ENCODE results near the gene GPR158.

The GPR158 gene

DNA sequence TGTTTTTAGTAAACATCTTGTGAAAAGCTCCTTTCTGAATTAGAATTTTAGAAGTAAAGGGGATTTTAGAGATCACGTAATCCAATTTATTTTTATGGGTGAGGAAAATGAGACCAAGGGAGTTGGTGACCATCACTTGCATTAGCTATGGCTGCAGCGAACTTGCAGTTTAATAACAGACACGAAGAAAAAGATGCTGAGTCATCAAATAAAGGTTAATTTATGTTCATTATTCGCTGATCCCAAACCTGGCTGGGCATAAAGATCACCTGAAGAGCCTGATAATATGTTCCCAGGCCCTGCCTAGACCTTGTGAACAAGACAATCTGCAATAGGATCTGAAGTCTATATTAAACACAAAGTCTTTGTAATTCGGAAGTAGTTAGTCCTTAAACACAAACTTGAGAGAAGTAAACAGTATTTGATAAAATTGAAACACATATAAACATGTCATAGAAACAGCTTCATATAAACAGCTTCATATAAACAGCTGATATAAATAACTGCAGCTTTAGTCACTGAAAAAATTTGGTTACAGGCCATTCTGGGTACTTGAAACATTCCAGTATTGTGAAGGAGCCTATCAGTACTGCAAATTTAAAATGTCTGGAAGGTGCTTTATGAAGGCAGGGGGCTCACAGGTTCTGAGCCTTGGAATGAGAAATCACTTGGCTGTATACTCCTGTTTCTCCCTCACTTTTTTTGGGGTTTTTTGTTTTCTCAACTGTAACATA lies 16.5 kb downstream of the GPR158 start:
- DNase-seq (ENCODE audit: low read depth) = no peak

DNA sequence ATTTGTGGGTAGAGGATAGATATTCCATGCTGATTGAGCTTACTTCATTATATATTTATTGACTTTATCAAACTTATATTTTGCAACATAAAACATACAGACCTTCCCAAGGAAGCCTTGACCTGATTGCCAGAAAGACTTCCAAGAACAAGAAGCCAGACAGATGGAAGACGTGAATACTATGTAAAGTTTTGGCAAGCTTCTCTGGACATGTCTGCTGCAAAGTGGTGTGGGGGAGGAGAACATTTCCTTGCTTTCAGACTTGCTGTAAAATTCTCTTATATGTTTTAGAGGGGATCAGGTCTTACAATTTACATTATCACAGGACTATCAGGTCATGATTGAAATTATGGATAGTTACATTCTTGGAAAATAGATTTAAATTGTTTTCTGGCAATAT lies 23.4 kb downstream of the GPR158 start:
- no peak for DNase-seq (ENCODE audit: low read depth)

DNA sequence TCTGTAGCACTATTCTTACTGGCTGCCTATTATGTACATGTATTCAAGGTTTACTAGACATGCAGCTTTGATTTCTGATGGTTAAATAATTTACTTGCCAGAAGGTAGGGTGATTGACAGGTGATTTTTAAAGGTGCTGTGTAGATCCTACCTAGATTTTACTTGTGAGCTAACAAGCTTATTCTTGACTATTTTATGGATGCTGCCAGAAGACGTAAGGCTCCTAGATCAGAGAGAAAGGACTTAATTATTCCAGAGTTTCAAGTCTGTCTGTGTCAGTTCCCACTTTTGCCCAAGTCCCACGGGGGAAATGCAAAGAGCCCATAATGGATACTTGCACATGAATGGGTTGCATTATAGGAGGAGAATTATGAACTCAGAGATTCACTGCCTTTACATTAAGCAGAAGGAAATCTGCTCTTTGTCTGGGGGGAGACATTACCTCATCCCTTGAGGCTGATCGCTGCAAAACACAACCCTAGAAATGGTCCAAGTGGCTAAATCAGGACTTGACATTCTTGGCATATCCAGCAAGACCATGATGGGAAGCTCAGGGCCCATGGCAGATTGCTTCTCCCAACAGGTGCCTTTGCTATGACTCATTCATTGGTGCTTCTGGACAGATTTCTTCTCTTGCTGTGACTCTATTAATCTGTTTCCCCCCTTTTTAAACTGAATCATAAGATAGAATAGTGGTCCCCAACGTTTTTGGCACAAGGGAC lies 32.1 kb downstream of the GPR158 start:
- DNase-seq (ENCODE audit: low read depth) = no peak

DNA sequence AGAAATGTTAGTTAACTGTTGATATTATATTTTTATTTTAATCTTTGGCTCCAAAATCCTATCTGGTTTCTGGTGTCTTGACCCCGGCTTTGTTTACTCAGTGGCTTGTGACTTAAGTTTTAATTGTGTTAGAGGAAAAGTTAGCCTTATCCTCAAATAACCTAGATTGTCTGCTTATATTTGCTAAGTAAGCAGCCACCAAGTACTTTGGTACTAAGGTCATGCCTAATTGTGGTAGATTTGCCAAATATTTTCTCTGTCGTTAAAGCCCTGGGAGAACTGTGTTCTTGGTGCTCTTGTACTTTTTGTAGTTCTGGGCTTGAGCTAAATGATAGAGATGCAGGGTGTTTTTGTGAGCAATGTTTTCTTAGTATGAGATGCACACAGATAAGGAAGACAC lies 34.8 kb downstream of the GPR158 start:
- no peak for DNase-seq (ENCODE audit: low read depth)

DNA sequence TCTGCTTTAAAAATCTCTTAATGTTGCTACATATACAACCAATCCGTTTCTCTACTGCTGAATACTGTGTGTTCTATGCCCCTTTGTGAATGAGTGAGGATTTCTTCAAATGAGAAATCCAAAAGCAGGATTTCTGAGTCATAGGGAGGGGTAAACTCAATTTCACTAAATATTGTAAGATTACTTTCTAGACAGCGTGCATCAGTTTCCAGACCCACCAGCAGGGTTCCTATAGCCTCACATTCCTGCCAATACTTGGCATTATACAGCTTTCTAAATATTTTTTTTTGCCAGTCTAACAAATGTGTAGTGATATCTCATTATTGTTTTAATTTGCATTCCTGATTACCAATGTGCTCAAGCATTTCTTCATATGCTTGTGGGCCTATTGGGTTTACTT lies 35.5 kb downstream of the GPR158 start:
- no peak for DNase-seq (ENCODE audit: low read depth)

DNA sequence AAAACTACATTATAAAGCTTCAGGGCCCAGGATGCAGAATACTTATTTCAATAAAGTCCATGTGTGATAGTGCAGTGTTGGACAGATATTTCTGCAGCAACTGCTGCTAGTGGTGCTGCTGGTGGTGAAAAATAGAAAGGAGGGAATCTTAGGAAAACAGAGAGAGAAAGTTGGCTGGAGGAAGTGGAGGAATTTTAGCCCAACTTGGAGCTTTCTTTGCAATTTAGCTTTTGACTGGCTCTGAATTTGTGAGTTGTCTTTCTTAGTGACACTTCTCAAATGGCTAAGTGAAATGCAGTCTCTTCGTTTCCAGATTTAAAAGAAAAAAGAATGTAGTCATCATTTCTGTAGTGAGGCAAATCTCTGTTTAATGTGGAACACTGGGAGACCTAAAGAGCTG lies 45.4 kb downstream of the GPR158 start:
- DNase-seq (ENCODE audit: low read depth) = no peak

DNA sequence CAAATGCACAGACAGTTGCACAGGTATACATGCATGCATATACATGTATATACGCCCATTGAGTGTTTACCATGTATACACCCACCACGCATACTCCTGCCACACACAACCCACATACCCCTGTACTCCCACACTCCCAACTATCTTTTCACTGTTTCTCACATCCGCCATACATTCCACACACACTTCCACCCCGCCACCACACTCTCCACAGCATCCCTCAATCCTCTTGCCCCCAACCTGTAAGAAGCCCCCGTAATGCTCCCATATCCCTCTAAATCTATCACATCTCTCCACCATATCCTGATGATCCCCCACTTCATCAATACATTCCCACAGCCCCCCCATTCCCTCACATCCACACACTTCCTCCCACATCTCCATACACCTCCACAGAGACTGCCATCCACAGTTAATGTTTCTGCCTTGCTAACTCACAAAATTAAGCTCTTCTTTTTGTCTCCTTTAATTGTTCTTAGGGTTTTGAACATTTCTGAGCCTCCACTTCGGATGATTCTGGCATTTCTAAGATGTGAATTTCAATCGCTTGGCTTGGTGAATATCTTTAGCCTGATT lies 47.4 kb downstream of the GPR158 start:
- DNase-seq (ENCODE audit: low read depth) = no peak

DNA sequence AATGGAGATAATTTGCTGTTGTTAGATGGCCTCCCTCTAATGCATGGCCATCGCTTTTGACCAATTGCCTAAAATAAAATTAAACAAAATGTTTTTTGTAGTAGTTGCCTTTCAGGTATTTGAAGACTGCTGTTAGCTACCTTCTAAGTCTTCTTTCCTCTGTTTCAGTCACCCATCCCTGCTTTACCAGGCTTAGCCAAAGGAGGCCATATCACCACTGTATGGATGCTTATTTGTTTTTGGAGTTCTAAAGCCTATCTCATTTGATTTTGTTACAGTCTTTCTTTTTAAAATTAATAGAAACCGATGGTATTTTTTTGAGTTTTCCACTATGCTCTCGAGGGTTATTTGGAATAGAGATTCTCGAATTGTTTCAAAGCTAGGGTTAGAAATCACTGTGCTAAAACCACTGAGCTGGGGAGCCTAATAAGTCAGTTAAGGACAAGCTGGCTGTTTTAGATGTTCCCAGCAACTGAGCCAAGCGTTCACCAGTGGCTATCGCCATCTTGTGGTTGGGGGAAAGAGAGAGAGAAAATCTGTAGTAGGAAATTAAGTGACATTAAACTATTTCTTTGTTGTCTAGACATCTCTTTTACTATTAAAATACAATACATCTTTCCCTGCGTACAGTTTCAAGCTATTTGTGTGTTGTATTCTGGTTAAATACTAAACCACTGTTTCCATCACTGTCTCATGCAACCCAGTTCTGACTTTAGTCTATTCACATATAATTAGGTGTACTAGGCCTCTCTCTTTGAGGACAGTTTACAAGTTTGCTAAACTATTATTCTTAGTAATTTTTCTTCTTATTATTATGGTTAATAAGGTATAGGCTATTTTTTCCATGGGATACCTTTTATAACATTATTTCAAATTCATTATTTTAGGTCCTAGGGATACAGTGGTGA lies 52.2 kb downstream of the GPR158 start:
- peak; percentile 64 for DNase-seq (ENCODE audit: low read depth)

DNA sequence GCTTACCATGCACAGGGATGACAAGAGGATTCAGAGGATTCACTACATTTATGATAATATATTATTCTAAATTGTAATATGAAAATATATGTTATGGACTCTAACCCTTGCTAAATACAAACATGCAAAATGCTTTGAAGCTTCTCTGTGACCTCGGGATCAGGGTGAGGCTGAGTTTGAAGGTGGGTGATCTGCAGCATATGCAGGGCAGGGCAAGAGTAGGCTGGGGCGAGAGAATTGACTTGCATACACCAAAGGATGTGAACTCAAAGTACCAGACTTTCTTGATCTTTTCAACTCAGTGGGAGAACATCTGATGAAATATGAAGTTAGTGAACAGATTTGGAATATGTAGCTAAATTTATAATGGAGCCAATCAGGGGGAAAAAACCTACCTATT lies 57.0 kb downstream of the GPR158 start:
- no peak for DNase-seq (ENCODE audit: low read depth)

DNA sequence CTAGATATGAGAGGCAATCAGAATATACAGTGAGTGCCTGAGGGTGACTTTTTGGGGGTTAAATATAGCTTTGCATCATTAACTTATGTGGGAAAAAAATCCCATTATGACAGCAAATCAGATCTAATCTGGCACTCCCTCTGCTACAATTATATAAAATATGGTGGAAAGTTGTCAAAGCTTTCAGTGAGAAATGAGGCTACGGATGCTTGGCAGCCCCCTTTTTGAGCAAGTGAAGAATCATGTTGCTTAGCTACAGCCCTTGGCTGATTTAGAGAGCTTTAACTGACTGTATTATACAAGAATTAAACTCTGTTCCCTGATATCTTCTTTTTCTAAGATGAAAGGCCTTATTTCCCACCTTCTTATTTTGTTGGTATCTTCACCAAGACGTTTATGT lies 57.4 kb downstream of the GPR158 start:
- DNase-seq (ENCODE audit: low read depth) = no peak

DNA sequence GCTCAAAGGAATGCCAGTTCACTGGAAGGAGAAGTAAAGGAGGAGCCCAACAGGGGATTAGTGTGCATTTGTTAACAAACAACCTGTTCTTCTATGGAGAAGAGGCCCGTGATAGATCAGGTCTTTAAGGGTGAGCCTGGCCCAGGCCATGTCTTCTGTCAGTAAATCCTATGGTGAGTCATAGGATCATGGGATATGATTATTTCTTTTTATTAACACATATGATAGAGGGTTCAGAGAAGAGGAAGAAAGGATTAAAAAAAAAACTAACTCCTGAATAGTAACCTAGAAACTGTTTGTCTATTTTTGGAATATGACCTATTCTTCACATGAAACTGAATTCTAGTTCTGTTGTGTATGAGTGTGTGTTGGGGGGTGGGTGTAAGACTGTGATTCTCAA lies 70.4 kb downstream of the GPR158 start:
- peak; percentile 2 for DNase-seq (ENCODE audit: low read depth)

DNA sequence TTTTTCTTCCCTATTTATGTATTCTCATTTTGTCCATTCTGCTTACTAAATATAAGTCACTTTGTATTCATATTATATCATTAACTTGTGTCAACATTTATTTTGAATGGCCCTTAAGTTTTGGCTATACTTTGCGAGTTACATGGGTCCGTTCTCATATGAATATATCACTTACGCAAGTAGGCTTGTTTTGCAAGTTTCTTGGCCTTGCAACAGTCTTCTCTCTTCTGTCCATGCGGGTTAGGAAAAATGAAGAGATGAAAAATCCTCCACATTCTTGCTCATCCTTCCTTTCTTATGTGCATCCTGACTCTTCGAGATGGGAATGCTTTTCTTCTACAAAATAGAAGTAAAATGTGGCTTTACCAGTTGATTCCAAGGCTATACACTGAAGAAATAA lies 82.8 kb downstream of the GPR158 start:
- DNase-seq (ENCODE audit: low read depth) = peak; percentile 7

DNA sequence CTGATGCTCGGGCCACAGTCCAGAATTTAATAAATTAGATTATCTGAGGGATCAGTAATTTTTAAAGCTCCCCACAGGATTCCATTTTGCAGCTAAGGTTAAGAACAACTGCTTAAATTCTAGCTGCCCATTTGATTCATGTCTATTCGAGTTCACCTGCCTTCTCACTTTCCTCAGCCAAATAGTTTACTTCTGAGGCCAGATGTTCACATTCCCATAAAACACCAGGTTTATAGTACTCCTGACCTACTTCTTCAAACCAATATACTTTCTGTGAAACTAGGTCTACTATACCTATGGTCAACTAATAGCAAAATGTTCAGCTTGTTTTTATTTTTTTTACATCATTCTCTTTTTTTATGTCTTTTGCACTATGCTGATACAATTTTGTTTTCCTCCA lies 86.3 kb downstream of the GPR158 start:
- DNase-seq (ENCODE audit: low read depth) = no peak

DNA sequence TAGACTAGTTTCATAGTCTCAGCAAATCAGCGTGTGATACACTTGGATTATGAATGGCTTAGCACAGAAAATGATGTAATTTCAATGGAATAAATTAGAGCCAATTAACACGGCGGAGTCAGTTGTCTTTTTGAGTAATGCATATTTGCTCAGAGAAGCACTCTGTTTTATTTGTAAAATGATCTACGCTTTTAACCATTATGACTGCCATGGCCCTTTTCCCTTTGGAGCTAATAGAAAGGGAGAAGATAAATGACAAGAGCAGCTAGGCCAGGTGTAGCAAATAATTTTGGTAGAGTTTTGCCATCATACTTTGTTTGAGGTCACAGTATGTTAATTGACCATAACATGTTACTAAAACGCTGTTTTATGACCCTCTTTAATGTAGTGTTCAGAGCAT lies 86.8 kb downstream of the GPR158 start:
- DNase-seq (ENCODE audit: low read depth) = no peak

DNA sequence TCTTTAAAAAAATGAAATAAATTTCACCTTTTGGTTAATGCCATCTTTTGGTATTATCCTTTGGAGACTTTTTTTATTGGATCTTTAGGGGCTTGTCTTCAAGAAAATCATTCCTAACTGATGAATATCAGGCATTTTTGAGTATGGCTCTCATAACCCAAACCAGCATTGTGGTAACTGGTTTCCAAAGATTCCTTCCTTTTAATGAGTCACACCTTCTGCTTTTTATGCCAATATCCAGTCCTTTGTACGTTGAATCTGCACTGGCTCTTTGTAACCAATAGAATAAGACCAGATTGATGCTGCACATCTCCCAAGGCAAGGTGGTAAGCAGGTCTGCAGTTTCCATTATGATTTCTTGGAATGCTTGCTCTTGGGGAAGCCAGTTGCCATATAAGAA lies 89.1 kb downstream of the GPR158 start:
- peak; percentile 44 for DNase-seq (ENCODE audit: low read depth)

DNA sequence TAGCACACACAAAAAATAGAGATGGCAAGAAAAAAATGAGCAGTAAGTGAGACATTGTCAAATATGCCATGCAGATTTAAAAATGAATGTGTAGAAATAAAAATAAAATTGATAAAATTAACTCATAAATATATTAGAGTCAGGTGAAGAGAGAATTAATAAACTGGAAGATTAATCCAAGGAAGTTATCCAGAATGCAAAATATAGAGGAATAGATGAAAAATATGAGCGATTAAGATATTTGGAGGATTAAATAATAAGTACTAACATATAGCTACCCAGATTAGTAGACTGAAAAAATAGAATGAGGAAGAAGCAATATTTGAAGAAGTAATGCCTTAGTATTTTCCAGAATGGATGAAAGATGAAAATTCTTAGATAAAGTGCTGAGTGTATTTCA lies 103.4 kb downstream of the GPR158 start:
- no peak for DNase-seq (ENCODE audit: low read depth)

DNA sequence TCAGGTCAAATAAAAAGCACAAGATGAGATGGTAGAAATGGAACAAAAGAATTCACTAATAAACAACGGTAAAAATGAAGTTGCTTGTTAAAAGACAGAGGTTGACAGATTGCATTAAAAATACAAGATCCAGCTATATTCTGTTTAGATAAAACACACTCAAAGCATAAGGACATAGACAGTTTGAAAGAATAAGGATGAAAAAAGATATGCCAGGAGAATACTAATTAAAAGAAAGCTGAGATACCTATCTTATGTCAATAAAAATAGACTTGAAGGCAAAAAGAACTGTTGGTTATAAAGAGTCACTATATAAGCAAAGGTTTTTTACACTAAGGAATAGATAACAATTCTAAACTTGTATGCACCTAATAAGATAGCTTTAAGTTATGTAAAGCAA lies 105.3 kb downstream of the GPR158 start:
- DNase-seq (ENCODE audit: low read depth) = no peak

DNA sequence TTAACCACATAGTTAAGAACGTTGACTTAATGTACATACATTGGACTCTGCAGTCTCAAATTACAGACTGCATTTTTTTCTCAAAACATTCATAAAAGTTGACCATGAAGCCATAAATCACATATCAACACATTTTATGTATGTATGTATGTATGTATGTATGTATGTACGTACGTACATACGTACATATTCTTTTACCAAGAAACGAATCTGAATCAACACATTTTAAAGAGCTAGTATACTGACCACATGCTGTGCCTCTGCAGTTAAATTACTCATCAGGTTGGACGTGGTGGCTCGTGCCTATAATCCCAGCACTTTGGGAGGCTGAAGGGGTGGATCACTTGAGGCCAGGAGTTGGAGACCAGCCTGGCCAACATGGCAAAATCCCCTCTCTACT lies 105.8 kb downstream of the GPR158 start:
- no peak for DNase-seq (ENCODE audit: low read depth)

DNA sequence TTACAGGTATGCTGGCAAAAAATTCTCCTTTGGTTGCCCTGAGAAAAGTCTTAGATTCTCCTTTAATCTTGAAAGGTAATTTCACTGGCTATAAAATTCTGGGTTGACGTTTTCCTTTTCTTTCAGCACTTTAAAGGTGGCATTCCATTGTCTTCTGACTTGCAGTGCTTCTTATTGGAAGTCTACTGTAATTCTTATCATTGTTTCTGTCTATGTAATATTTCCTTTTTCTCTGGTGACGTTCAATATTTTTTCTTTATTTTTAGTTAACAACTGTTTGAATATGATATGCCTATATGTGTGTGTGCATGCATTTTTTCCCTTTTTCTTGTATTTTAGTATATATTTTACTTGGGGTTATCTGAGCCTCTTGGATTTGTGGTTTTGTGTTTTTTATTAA lies 111.0 kb downstream of the GPR158 start:
- no peak for DNase-seq (ENCODE audit: low read depth)

DNA sequence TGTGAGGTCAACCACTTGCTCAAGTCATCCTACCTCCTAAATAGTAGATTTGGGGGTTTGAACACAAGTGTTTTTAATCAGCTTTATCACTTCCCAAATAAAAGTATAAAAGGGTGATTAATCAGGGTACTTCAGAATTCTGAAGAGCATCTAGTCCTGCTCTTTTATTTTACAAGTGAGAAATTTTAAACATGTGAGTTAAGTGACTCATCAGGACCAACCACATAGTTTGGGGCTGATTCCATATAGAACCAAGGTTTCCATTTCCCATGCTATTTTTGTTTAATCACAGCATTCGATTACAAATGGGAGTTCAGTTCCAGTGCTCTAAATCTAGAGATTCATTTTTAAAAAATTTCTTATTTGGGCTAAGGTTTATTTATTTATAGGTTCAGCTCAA lies 113.4 kb downstream of the GPR158 start:
- DNase-seq (ENCODE audit: low read depth) = no peak

DNA sequence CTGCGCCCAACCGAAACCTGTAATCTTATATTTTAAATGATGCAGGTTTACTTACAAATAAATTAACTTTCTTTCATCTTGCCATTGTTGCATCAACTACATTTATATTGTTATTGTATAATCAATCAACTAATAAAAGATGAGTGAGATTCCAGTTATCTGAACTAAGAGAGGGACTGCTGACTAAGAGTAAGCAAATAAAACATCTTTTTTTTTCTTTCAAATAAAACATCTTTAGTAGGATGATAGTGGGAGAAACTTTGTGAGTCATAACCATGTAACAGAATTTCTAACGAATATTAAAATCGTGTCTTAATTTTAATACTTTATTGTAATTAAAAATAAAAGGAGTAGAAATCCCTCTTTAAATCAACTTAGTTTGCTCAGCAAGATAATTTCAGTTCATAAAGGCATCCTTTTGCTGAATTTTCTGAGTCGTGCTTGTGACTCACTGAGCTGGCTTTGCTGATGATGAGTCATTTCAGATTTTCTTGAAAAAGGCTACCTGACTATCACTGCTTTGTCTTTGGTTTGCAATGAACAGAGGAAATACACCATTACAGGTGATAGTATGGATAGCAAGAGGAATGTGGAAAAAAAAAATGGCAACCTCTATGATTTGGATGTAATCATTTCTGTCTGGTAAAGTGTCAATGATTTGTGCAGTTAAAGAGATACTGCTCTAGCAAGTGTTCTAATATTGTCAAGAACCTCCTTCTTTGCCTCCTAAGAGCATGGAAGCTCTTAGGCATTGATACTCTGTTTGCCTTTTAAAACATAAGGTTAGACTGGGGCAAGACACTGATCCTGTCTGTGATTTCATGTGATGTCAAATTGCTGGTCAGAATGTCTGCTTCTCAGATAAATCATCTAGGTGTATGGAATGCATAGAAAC lies 119.5 kb downstream of the GPR158 start:
- peak; percentile 70 for DNase-seq (ENCODE audit: low read depth)

All from amniotic epithelial cell (primary cell).